ENCODE data around the gene RAPGEF4. TPM values are rescaled to one million over a fixed set of nuclear protein-coding genes. Genes with fewer than 3 reads are reported as not detected.

Gene RAPGEF4
- polyA plus RNA-seq, 4 donors = 7.9 to 12.1 (median 11.0) TPM

DNA sequence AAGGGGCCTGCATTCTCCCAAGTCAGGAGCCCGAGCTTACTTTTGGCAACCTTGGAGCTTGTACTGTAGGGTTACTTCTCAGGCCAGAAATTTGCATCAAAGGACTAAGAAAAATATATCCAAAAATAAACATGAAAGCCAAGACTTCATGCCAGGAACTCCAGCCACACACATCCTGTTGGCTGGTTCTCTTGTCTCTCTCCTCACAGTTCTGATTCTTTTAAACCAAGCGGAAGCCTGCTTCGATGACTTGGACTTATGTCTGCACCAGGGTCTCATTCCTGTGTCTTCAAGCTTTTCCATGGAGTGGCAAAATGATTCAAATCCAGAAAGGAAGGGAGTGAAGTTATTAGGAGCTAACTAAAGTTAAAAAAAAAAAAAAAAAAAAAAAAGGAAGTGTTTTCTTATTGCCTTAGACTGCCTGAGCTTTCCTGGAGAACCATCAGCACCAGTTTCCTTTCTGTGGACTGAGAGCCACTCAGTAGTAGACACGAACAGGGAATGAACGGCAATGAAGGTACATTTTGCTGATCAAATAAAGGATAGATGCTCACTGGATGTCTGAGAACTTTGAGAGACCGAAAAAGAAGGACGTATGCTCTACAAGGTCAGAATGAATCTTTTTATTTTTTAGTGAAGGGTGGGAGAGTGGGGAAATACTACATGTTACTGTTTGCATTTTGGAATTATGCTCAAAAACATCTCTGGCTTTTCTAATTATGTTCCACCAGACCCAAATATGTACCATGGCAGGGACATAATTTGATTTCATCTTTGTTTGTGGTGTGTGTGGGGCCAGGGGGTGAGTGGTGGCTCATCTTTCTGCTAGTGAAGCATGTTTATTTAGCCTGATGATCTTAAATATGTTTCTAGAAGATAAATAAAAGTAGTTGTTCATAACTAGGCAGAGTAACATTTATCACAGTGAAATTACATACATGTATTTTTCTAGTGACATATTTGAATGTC, 86.0 kb downstream of the RAPGEF4 start:
- no peak for DNase-seq (ENCODE audit: low read depth in 4 of 4, low spot score in 3 of 4)

DNA sequence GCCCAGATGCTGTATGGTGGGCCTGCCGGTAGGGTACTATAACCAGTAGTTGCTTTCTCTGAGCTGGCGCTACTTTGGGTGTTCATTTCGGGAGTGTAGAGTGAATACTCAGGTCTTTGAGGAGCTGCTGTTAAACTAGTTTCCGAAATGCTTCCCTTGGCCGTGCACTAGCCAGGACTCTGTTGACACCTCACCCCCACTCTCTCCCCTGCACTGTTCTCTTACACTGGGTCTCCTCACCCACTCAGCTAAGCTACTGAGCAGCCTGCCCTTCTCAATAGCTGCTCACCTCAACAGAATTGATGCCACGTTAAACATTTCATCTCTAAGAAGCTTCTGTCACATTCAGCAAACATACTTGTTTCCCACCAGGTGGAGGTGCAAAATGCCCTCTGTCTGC, 86.9 kb downstream of the RAPGEF4 start:
- DNase-seq (ENCODE audit: low read depth in 4 of 4, low spot score in 3 of 4) = no peak

DNA sequence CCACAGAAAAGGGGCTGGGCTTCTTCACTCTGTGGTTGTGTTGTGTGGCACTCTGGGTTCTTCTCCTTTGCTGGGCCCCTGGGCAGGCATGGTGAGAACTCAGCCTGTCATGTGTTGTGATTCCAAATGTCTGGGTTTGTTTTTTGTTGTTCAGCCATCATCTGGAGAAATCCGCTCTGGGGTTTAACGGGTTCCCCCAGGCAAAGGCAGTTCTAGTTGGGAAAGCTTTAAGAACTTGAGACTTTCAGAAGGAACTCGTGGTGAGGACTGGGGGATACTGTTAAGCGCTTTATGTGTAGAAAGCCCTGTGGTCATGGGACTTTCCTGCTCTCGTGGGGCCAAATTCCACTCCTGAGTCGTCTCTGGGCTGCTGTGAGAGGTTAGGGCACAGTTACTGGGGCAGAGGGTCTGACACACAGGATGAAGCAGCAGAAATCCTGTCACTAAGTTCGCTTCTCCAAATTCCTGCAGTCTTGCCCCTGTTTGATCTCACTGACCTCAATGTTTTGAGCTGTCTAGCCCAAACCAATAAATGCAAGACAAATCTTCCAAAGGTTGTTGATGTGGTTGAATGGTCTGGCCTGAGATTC, 87.7 kb downstream of the RAPGEF4 start:
- DNase-seq (ENCODE audit: low read depth in 4 of 4, low spot score in 3 of 4) = no peak

DNA sequence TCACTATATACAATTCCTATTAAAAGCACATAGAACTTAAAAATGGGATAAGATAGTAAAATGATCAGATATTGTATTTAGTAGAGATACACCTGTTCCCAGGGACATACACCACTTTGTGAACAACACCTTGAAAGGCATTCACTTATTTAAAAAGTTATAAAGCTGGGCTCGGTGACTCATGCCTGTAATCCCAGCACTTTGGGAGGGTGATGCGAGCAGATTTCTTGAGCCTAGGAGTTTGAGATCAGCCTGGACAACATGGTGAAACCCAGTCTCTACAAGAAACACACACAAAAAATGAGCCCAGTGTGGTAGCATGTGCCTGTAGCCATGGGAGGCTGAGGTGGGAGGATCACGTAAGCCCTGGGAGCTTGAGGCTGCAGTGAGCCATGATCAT, 90.9 kb downstream of the RAPGEF4 start:
- no peak for DNase-seq (ENCODE audit: low read depth in 4 of 4, low spot score in 3 of 4)

DNA sequence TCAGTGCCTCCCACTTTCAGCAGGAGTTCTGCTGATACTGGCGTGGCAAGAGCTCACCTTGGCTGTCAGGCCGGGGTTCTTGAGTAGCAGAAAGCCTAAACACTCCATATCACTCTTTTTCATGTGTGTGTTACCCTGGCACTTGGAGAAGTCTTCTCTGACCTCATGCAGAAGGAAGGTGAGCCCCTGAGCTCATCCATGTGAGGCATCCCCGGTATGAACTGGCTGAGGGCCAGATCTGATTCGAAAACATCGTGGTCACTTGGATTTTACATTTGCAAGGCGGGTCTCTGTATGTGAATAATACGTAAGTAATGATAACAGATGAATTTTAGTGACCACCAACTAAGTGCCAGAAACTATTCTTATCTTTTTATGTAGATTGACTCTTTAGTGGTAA, 93.6 kb downstream of the RAPGEF4 start:
- no peak for DNase-seq (ENCODE audit: low read depth in 4 of 4, low spot score in 3 of 4)

DNA sequence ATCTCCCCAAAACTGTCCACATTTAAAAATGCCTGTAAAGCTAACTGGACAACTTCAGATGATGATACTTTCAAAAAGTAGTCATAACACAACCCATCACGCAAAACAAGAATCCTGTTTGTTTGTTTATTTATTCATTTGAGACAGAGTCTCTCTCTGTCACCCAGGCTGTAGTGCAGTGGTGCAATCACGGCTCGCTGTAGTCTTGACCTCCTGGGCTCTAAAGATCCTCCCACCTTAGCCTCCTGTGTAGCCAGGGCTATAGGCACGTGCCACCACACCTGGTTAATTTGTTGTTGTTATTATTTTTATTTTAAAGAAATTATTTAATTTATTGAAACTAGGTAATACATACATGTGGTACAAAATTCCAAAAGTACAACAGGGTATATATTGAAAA, 94.8 kb downstream of the RAPGEF4 start:
- DNase-seq (ENCODE audit: low read depth in 4 of 4, low spot score in 3 of 4) = no peak

DNA sequence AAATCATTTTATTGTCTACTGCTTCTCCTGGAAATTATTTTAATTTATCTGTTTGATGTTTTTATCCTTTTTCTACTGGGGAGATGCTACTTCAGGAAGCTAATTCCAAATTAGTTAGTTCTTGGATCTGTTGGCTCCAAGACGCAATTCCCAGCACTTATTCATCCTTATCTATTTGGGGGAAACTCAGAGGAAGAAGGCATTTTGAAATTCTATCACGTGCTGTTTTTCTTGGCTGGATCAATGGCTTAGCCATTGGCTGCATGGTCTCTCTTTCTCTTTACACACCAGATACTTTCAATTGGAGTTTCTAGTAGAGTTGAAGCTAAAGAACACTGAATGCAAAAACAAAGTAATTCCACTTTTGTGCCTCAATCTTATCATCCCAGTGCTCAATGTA, 98.3 kb downstream of the RAPGEF4 start:
- DNase-seq (ENCODE audit: low read depth in 4 of 4, low spot score in 3 of 4) = no peak

DNA sequence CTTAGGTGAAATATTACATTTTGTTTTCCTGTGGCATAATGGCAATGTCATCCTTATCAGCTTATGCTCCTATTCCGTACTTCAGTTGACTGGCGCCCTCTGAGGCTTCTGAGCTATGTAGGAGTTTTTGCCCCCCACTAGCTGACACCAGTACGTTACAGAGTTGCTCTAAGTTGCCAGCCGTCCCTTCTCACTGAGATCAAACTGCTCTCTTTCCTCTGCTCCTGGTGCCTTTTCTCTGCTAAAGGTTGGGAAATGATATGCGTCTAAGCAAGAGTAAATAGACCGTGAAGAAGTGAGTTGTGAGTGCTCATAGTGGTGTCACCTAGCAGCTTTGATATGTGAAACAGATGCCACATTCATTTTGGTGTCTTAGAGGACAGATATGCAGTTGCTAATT, 99.2 kb downstream of the RAPGEF4 start:
- no peak for DNase-seq (ENCODE audit: low read depth in 4 of 4, low spot score in 3 of 4)

DNA sequence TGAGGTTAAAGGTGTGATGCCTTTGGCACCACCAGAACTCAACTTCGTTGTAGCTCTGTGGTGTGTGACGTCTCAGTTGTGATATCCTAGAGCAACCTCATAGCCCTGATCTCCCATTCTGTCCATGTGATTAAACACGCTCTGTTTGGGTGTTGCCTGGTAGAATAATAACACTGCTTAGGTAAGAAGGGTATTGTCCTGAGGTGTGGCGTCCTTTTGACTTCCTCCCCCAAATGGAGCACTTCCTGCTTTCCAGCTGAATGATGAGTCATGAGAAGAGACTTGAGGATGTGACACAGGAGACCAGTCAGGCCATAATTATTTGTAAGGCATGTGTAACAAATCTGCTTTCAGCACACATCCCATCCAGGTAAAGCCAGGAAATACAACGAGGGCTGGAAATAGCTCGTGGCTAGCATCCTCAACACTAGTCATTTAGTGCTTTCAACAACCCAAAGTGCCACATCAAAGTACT, 100.7 kb downstream of the RAPGEF4 start:
- no peak for DNase-seq (ENCODE audit: low read depth in 4 of 4, low spot score in 3 of 4)

DNA sequence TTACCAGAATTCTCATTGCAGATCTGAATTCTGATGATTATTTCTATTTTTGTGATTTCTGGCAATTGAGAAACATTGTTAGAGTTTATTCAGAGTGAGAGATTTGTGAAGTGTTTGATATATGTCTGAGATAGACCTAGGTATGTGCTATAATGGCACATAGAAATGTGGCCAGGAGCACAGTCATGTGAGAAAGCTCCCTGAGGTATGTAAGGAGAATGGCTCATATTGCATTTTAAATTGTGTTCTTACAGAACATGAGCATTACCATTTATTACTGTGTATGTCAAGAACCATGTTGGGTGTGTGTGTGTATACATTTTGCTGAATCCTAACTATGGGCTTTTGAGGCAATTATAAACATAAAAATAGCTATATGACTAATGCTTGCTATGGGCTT, 101.2 kb downstream of the RAPGEF4 start:
- no peak for DNase-seq (ENCODE audit: low read depth in 4 of 4, low spot score in 3 of 4)

DNA sequence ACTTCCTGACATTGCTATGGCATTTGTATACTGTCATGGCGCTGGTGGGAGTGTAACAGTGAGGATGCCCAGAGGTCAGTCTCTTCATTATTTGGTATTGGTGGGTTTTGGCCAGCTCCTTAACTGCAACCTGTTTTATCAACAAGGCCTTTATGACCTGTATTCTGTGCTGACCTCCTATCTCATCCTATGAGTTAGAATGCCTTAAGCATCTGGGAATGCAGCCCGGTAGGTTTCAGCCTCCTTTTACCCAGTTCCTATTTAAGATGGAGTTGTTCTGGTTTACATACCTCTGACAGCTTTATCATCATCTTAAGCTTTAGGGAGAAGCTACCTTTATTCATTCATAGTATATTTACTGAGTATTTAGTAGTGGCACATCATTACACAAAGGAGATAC, 103.8 kb downstream of the RAPGEF4 start:
- DNase-seq (ENCODE audit: low read depth in 4 of 4, low spot score in 3 of 4) = no peak

DNA sequence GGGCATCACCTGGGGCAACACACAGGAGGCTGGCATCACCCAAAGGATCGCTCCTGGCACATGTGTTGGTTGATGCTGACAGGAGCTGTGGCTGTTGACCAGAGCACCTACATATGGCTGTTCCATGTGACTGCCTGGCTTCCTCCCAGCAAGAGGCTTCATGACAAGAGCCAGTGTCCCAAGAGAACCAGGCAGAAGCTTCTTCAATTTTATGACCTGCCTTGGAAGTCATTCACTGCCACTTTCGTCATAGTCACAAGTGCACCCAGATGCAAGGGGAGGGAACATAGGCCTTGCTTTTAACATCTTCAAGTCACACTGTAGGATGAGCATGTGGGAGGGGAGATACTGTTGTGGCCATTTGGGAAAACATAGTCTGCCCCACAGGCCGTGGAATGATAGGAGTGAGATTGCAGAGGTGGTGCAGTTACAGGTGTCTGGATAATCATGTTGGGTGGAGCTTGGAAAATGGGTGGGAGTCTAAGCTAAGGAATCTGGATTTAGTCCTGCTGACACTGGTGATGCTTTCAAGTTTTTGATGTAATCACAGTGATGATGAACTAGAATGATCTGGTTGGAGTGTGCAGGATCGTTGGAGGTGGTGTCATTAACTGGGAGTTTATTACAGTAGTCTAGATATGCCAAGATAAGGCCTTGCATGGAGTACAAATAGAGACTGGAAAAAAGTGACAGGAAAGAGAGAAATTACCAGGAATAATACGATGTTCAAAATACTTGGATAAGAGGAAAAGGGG, 107.0 kb downstream of the RAPGEF4 start:
- no peak for DNase-seq (ENCODE audit: low read depth in 4 of 4, low spot score in 3 of 4)

DNA sequence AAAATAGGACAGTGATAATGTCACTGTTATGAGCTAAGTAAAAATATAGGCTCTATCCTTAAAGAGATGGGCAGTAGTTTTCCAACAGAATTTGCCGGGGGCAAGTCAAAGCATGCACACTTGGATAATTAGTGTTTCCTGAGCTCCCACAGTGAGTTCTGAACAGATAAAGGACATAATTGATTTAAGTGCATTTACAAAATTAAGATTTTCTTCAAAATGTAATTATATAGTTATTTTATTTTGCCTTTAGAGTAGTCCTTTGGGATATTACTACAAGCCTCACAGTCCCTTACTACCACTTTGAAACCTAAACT, 107.6 kb downstream of the RAPGEF4 start:
- DNase-seq (ENCODE audit: low read depth in 4 of 4, low spot score in 3 of 4) = no peak

DNA sequence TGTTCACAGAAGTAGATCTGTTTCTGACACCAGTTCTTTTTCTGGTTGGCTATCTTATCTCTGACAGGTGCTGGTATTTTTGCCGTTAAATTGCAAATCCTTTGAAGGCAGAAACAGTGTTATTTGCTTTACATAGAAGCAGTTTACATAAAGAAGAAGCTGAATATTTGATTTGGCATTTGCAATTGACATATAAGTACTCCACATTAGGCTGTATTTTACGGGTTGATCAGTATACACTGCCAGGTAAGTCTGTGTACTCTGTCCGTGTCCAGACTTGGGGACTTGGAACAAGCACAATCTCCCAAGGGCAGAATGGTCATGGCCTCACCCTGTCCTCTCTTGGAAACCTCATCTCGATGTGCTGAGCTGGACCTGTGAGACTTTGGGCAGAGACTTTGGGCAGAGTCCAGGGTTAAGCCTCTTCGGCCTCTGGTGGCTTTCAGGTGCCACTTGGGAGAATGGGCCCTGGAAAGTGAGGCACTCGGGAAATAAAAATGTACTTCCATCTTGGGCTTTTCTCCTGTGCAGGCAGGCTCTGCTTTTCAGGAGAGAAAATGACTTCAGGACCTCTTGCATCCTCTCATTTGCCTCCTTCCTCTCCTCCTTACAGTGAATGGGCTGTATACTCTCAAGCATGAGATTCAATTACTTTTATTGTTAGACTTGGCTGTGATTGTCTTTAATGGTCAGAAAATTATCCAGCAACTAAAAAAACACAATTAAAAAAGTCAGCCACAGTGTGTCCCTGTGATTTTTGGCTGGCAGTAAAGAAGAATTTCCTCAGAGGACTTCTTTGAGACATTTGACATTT, 108.5 kb downstream of the RAPGEF4 start:
- no peak for DNase-seq (ENCODE audit: low read depth in 4 of 4, low spot score in 3 of 4)

DNA sequence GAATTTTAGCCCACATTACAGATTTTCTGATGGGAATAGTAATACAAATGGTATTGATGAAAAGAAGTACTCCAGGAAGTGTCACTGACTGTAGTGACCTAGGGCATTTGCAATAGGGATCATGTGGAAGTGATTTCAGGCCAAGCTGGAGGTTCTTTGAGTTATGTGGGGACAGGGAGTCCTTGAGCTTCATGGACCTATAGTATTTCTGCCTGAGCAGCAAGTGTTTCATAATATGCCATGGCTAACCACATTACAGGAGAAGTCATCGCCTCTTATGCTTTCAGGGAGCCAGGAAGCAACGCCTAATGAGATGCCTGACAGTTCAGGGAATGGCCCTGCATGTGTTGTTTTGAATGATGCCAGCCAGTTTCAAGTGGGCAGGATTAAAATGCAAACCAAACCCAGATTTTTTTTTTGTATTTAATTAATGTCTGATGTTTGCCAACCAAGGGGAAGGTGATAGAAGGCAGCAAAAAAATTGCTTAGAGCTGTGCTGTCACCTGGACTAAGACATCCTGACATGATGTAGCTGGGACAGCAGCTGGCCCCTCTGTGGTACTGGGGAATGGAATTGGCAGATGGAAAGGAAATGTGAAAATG, 109.5 kb downstream of the RAPGEF4 start:
- DNase-seq (ENCODE audit: low read depth in 4 of 4, low spot score in 3 of 4) = no peak

DNA sequence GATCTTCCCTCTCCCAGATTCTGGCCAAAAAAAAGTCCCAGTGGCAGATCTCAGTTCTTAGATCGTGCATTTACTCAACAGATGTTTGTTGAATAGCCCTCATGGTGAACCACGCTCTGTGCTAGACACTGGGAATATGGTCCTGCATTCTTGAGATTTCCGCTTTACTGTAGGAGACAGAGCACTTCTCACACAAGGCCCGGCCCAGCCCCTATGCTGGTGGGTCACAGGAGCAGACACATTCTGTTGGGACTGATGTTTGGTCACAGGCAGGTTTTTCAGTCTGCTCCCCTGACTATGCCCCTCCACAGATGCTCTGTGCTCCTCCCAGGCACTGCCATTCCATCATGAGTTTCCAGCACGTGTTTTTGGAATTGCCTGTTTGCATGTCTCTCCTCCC, 110.9 kb downstream of the RAPGEF4 start:
- no peak for DNase-seq (ENCODE audit: low read depth in 4 of 4, low spot score in 3 of 4)

DNA sequence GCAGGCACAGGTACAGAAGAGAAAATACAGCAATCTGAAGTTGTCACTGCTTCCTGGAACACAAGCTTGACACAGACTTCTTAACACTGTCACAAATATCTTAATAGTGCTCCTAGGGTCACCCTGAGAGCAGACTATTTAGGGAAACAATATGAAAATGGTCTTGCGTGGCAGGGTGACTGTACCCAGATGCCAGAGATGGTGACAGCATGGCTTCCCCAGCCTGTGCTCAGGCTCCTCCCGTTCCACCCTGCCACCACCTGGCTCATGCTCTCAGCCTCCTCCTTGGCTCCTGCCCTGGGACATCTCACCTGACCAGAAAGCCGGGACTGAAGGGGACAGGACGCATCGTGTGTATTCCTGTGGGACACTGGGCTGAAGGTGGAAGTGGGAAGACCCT, 111.5 kb downstream of the RAPGEF4 start:
- DNase-seq (ENCODE audit: low read depth in 4 of 4, low spot score in 3 of 4) = no peak

DNA sequence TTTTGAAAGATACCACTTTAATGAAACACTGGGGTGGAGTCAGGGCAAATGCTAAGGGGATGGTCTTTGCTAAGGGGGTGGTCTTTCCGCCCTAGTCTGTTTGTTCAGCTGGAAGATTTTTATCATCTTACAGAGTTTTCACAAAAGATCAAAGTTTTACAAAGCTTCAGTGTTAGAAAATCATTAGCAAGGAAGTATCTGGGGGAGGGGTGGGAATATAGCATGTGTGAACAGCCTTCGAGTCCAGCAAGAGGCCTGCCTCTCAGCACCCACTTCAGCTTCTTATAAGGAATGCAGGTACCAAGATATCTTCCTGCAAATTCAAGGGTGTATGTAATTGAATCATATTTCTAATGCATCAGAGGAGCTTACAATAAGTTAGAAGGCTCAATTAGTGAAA, 112.9 kb downstream of the RAPGEF4 start:
- no peak for DNase-seq (ENCODE audit: low read depth in 4 of 4, low spot score in 3 of 4)

DNA sequence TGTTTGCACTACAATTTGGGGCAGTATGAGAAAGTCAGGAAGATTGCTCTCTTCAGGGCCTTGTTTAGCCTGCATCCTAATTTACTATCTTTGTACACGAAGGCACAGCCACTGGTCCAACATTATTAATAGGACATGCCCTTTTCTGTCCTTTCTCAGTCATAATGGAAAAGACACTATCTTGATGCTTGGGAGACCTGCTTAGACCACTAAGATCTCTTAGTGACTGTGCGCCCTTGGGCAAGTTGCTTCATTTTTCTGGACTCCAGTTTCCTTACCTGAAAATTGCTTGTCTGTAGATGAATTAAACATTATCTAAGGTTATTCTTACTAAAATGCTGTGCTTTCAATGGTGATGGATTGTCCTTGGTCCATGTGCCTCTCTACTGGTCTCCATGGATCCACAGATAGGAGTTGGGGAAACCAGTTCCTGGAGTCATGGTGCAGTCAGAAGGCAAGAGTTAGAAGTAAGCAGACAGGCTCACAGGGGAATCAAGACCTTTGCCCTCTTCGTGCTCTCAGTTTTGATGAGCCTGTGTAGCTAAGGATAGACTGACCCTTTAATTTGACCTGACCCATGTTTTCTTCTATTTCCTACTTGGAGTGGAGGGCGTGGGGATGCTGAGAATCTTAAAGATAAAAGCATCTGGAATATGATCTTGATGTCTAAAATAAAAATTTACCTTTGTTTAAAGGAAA, 114.0 kb downstream of the RAPGEF4 start:
- no peak for DNase-seq (ENCODE audit: low read depth in 4 of 4, low spot score in 3 of 4)

DNA sequence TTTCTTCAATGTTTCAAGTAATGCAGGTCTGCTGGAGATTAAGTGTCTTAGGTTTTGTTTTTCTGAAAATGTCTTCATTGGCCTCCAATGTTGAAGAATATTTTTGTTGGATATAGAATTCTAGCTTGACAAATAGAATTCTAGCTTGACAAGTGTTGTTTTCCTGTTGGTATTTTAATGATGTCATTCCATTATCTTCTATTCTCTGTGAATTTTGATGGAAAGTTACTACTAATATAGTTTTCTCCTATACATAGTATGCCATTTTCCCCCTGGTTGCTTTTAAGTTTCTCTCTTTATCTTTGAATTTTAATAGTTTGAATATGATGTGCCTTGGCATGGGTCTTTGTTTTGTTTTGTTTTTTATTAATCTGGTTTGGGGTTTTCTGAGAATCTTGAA, 119.9 kb downstream of the RAPGEF4 start:
- DNase-seq (ENCODE audit: low read depth in 4 of 4, low spot score in 3 of 4) = no peak

All from right renal pelvis (tissue), 4 donors.